Osteocyte (in vitro differentiated cells): ENCODE data around the gene SPTBN4. TPM values are rescaled to one million over a fixed set of nuclear protein-coding genes. Genes with fewer than 3 reads are reported as not detected.

Source experiments
- DNase-seq: peaks from one replicate; pipeline ENCODE4 v3.0.0; 2021; ENCODE audit warnings: mixed read lengths; ENCODE audit not compliant: unreplicated experiment; ENCODE audit errors: extremely low spot score
- H3K27ac Mint-ChIP-seq: one replicate; pipeline ENCODE4 v1.8.0; 2021; ENCODE audit warnings: mild to moderate bottlenecking, mixed read lengths; ENCODE audit not compliant: unreplicated experiment
- H3K27me3 Mint-ChIP-seq: one replicate; pipeline ENCODE4 v1.8.0; 2021; ENCODE audit warnings: mixed read lengths; ENCODE audit not compliant: unreplicated experiment
- H3K36me3 Mint-ChIP-seq: one replicate; pipeline ENCODE4 v1.8.0; 2021; ENCODE audit warnings: mixed read lengths; ENCODE audit not compliant: unreplicated experiment
- H3K4me1 Mint-ChIP-seq: one replicate; pipeline ENCODE4 v1.8.0; 2021; ENCODE audit warnings: mixed read lengths; ENCODE audit not compliant: unreplicated experiment
- H3K4me3 Mint-ChIP-seq: one replicate; pipeline ENCODE4 v1.8.0; 2021; ENCODE audit warnings: mild to moderate bottlenecking, moderate library complexity, mixed read lengths; ENCODE audit not compliant: unreplicated experiment
- H3K9me3 Mint-ChIP-seq: one replicate; pipeline ENCODE4 v1.8.0; 2021; ENCODE audit warnings: mixed read lengths; ENCODE audit not compliant: unreplicated experiment
- CTCF ChIP-seq: fragments of 200-600 bp; sonication (generic); IDR thresholded peaks from 2 replicates; pipeline ENCODE4 v1.5.0; 2021; ENCODE audit warnings: antibody characterized with exemption, mild to moderate bottlenecking, moderate library complexity
- total RNA-seq: library from RNA; stranded (reverse); gene quantifications from 2 replicates; pipeline ENCODE4 v1.2.1, GENCODE V29; 2021

SPTBN4 gene
- total RNA-seq, 1 donor from 2014 or later = 0.48 TPM

GRCh38 chr19:40601134-40601974, 134.6 kb downstream of the SPTBN4 start, which contains the start of gene LTBP4:
Gene LTBP4, plus strand, starts transcription at chr19:40601369. Its CDS starts 19 bp downstream, at chr19:40601388.
- Mint-ChIP-seq H3K9me3 (no peaks in the 10 kb centered on the region), H3K4me3 (peak within 1 kb of the TSS; percentile 60), H3K27ac (no peak within 1 kb of the TSS), H3K27me3 (peaks cover 13% of the 10 kb centered on the region), H3K4me1 (peaks cover 58% of the 10 kb centered on the region), H3K36me3 (no peaks in the 10 kb centered on the region)
- no peak for DNase-seq
- no peak for TF ChIP-seq CTCF

- H3K4me3 Mint-ChIP-seq = peak overlapping the region; percentile 77
- H3K36me3 Mint-ChIP-seq = no peaks in the 10 kb centered on the region
- peaks cover 10% of the 10 kb centered on the region for H3K27me3 Mint-ChIP-seq
- H3K9me3 Mint-ChIP-seq = no peaks in the 10 kb centered on the region
- no peak for DNase-seq
- peak overlapping the region; percentile 90 for H3K27ac Mint-ChIP-seq
- H3K4me1 Mint-ChIP-seq = peaks cover 59% of the 10 kb centered on the region
- no peak for TF ChIP-seq CTCF
Measured at GRCh38 chr19:40603071-40603388, 136.2 kb downstream of the SPTBN4 start.

GRCh38 chr19:40603389-40604170, 136.8 kb downstream of the SPTBN4 start:
- Mint-ChIP-seq H3K27me3 (peaks cover 12% of the 10 kb centered on the region), H3K9me3 (no peaks in the 10 kb centered on the region), H3K27ac (peak overlapping the region; percentile 90), H3K4me1 (peaks cover 55% of the 10 kb centered on the region), H3K4me3 (peak overlapping the region; percentile 77), H3K36me3 (no peaks in the 10 kb centered on the region)
- peak; percentile 97 for DNase-seq
- TF ChIP-seq CTCF = peak; percentile 6

GRCh38 chr19:40604171-40604646, 137.4 kb downstream of the SPTBN4 start:
- peak overlapping the region; percentile 77 for H3K4me3 Mint-ChIP-seq
- peaks cover 12% of the 10 kb centered on the region for H3K27me3 Mint-ChIP-seq
- DNase-seq = no peak
- TF ChIP-seq CTCF = no peak
- peaks cover 55% of the 10 kb centered on the region for H3K4me1 Mint-ChIP-seq
- H3K27ac Mint-ChIP-seq = peak overlapping the region; percentile 90
- no peaks in the 10 kb centered on the region for H3K36me3 Mint-ChIP-seq
- H3K9me3 Mint-ChIP-seq = no peaks in the 10 kb centered on the region
